NCI-H446 treated with DMSO at 0.1 percent for 48 hours (cell line): Measurements from ENCODE around the gene TXLNB.
"Not testable (repeated sequence)": the region's sequence is repeated elsewhere in the genome, so short reads cannot be mapped to it uniquely, and the experiment has no call there.

ENCODE experiments used
- DNase-seq: peaks from one replicate; lab custom pipeline; 2025; lab: John Stamatoyannopoulos, UW

TXLNB gene

DNA sequence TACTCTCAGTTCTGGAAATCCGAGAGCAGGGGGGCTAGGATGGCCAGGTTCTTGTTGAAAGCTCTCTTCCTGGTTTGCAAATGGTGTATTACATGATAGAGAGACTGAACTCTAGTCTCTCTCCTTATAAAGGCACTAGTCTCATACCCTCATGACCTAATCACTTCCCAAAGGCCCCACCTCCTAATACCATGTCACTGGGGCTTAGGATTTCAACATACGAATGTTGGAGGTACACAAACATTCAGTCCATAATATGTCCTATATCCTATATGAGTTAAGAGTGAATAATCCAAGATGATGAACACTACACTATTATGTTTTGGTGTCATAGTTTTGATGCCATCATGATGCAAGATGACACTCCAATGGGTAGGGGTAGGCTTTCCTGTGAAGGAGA lies 20.0 kb upstream of the TXLNB start:
- DNase-seq: no peak

DNA sequence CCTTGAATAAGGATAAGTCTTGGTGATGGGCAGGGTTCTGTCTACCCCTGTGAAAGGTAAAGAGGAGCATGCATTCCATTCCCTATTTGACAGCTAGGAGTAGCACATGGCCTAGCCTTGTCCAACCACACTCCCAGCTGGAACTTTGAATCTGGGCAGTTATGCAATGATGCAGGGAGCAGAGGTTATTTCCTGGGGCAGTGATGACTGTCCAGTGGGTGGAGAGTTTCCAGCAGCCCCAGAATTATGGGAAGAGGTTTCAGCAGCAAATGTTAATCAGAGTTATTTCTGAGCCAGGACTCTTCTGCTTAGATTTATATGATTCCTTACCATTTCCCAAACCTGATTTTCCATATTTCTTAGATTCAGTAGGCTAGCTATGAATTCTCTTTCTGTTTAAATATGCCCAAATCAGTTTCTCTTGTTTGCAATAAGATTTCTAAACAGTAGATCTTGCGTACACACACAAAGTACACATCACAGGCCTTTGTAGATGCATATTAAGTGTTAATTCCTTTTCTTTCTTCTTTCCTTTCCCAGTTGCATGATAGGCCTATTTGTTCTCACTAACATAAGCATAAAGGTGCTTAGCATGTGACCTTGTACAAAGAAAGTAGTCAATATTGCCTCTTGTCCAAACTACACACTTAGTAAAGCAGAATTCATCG lies 17.3 kb upstream of the TXLNB start:
- DNase-seq: no peak

DNA sequence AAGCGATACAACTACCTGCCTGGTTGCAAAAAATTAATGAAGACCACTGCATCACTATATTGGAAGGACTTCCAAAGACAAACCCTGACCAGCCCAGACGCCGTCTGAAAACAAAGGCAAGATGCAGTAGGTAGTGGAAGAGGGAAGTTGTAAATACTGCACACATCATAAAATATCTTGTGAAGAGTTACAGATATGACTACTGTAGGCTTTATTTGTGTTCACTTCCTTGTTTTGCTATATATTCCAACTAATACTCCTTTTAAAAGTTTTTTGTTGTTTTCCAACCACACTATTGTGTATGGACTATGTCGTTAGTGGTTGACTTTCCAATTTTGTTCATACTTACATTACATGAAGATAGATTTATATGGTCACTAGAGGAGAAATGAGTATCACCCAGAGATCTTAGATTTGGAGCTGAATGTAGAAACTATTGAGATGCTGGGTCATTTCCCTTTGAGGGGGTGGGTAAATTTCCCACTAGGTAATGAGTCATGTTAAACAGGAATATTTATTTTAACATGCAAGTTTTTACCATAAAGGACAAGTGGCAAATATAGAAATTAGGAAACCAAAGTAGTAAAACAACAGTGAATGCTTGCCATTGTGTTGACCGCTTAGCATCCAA lies 16.6 kb upstream of the TXLNB start:
- no peak for DNase-seq

DNA sequence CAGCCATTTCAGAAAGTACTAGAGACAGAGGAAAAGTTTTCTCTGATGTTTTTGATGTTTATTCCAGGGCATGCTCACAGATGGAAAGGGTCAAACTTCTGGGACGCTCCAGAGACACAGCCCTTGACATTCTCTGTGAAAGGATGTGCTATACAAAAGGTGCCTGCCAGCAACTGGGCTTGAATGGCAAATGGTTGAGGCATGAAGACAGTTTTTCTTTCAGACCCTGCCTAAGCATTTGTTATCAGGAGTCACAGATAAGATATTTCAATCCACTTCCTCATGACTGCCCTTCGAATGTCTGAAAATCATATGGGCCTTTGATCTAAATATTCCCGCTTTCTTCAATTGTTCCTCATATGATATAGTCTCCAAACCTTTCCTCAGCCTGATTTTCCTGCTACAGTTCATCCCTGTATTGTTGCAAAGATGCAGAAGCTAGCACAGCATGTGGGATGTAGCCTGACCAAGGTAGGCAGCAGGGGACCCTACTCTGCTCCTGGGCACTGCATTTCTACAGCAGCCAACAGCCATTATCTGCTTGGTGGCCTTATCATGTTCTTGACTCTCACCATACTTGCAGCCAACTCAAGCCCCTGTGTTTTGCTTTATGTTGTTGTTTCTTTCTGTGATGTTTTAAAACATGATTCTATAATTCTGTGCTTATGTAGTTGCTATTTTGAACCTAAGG lies 14.6 kb upstream of the TXLNB start:
- no peak for DNase-seq

DNA sequence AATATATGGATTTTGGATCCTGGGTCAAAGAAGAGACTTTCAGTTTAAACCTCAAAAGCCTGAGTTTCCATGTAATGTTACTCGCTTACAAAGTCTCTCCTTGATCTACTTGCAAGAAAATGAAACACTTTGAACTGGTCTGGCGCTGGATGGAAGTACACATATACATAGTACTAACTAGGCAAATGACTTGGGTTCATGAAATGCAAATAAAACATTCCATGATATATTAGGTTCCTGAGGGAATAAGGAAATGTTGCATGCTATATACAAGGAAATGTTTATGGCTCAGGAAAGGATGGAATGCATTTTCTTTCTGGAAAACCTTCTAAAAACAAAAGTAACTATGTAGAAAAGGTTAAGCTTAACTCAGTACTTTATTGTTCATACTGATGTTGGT lies 11.4 kb upstream of the TXLNB start:
- DNase-seq: no peak

DNA sequence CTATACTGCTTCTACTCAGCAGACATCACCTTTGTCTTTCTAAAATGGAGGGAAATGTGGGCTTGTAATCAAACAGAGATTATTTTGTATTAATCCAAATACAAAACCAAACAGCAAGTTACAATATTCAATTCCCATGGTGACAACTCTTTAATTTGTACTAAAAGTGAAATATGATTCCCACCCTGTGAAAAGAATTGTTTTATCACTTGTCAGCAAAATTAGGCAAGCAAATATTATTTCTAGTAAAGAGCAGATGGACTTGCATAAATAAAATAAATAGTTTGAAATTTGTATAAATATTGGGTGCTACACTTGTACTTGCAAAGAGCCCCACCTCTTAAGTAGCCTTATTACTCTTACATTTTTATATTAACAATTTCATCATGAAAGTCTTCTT lies 6.1 kb upstream of the TXLNB start:
- no peak for DNase-seq

DNA sequence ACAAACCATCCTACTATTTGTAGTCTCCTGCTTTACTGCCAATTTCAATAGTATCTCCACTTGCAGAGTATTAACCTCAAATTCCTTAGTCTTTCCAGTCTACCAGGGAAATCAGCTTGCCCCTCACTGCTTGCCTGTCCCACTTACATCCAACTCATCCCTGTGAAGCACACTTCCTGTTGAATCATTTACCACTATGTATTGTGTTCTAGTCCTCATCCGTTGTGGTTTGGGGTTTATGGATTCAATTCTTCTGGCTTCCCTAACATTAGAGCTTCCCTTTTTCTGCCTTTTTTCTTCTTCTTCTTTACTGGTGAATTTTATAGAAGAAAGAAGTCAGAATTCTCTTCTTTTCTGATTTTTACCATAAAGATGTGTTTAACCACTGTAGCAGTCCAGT lies 5.1 kb upstream of the TXLNB start:
- DNase-seq: no peak

DNA sequence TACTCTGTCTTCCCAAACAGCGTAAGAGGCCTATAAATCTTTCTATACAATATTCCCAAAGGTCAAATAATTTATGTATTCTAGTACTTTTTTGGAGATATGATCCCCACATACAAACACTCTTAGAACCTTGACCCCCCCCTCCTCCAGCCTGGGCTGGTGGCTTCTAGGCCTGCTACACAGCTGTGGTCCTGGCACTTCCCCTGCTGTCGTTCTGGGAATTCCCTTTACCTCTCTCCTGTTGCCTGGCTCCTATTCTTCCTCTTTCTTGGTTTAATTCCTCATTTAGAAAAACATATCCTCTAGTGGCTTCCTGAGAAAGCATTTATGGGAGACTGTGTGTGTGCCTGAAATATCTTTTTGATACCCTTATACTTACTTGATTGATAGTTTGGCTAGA lies 4.1 kb upstream of the TXLNB start:
- DNase-seq: no peak

DNA sequence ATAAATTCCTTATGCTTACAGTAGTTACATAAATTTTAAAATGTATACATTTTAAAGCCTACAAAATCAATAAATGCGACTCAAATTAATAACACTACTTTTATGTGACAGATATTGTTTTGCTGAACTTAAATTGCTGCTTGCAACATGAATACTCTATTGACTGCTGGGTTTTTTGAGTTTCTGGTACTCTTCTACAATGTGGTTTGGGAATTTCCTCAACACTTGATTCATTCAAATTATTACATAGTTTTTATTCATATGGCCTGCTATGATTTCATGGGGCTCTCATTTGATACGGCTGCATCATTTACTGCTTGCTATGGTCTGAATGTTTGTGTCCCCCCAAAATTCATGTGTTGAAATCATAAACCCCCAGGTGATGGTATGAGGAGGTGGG lies 2.3 kb upstream of the TXLNB start:
- no peak for DNase-seq

DNA sequence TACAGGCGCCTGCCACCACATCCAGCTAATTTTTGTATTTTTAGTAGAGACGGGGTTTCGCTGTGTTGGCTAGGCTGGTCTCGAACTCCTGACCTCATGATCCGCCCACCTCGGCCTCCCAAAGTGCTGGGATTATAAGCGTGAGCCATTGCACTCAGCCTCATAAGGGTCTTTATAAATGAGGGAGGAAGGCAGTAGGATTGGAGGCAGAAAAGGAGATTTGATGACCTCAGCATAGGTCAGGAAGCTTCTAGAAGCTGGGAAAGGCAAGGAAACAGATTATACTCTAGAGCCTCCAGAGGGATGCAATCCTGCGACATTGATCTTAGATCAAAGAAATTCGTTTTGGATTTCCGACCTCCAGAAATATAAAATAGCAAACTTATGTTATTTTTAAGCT lies 1.4 kb upstream of the TXLNB start:
- DNase-seq: not testable (repeated sequence)

DNA sequence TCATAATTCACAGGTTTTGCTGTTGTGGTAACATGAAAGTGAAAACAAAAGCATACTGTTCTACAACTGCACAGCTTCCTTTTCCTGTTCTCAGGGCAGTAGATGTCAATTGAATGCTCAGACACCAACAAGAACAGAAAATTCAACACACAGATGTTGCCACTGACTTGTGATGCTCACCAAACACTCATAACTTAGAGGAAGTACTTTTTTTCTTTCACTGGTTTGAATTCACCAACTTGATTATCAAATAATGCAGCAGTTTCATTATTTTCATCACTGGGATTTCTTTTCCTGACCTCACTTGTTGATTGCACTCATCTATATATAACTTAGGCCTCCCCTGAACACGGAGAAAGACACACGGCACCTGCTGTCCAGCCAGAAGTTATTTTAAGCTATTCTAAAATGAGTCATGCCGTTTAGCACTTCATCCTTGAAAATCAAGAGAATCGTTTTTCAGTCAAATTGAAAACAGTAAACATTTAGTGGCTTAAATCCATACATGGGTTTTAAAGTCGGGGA lies 949 bp downstream of the TXLNB start:
- no peak for DNase-seq

DNA sequence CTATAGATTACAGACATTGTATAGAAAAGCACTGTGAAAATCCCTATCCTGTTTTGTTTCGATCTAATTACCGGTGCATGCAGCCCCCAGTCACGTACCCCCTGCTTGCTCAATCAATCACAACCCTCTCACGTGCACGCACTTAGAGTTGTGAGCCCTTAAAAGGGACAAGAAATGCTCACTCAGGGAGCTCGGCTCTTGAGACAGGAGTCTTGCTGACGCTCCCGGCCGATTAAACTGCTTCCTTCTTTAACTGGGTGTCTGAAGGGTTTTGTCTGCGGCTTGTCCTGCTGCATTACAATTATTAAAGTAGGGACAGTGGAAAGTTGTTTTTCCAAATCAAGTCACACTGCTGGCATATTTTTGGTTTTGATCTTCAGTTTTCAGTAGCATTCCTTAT lies 2.6 kb downstream of the TXLNB start:
- no peak for DNase-seq

DNA sequence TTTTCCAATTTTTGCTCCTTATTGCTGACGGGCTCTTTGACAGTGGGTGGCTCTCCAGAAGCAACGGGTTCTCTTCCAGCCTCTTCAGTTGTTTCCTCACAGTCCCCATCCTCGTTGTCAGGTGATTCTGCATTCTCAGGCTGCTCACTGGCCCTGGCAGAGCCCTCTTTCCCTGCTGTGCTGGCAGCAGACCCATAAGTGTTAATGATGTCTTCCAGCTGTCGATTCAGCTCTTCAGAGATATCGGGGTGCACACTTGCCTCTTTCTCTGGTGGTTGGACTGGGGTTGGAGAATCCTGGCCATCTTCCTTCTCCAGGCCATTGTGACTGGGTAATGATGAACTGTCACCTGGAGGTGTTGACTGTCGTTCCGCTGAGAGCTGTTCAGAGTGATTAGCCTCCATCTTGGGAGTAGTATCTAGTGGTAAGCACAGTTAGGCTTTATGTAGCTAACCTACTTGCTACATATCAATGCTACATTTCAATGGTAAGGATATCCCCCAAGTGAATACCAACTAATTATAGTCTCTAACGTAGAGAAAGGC lies 3.2 kb downstream of the TXLNB start:
- DNase-seq: no peak

DNA sequence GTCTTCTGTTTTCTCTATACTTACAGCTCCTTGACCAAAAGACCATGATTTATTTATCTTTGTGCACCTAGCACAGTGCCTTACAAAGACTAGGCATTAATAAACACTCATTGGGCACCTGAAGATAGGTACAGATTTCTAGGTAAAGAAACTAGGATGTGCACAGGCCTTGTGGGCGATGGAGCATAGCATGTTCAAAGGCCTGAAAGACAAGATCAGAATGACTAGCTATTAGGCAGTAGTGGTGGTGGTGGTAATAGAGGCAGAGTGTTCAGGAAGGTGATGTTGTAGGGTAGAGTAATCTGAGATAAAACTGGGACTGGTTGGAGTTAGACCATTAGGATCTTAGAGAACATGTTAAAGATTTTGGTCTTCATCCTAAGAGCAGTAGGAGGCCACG lies 3.9 kb downstream of the TXLNB start:
- no peak for DNase-seq

DNA sequence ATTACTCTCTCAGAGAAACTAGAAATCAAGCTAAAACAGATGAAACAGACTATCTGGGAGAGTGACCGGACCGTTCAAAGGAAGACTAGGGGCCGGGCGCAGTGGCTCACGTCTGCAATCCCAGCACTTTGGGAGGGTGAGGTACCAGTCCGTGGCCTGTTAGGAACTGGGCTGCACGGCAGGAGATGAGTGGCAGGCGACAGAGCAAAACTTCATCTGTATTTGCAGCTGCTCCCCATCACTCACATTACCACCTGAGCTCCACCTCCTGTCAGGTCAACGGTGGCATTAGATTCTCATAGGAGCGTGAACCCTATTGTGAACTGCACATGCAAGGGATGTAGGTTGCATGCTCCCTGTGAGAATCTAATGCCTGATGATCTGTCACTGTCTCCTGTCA lies 5.4 kb downstream of the TXLNB start:
- not testable (repeated sequence) for DNase-seq

DNA sequence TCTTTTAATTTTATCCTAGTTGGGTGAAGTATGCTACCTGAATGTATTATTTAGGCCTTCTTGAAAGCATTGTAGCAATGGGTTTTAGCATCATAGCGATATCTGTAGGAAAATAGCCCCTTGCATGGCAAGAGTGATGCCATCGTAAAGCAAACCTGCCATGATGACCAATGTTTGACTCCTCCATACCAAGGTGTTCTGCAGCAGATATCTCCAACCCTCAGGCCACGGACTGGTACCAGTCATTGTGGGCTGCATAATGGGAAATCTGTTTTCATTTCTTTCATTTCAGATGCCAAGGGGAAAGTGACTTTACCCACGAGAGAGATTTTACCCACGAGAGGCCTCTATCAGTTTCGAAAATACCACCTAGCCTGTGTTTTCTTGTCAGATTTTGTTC lies 6.2 kb downstream of the TXLNB start:
- no peak for DNase-seq

DNA sequence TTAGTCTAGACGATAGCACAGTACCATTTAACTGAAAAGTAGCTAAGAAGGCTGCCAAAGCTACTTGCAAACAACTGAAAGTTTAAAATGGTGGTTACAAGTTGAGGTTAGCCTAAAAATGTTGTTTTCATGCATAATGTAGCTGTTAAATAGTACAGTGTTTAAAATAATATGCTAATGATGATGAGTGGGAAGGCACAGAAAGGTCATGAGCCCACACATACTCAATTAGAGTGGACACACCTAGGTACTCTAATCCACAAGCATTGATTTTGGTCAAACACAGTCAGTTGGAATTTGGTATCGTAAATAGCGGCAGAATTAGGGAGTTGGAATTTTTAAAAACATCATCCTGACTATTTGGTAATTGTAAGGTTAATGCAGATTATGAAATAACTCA lies 7.0 kb downstream of the TXLNB start:
- no peak for DNase-seq

DNA sequence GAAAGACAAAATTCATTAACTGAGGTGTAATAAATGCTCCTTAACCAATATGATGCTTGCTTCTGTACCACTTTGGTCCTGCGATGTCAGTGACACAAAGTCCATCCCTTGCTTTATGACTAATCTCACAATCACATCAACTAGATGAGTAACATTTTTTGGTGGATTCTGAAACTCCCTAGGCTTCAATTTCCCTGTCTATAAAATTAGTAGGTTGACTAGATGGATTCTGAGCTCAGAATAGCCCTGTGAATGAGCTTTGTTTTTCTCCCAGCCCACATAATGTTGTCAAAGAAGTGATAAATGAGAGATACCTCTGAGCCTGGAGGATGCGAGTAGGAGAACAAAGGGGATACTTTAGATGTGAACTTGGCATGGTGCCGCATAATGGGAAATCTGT lies 9.1 kb downstream of the TXLNB start:
- no peak for DNase-seq

DNA sequence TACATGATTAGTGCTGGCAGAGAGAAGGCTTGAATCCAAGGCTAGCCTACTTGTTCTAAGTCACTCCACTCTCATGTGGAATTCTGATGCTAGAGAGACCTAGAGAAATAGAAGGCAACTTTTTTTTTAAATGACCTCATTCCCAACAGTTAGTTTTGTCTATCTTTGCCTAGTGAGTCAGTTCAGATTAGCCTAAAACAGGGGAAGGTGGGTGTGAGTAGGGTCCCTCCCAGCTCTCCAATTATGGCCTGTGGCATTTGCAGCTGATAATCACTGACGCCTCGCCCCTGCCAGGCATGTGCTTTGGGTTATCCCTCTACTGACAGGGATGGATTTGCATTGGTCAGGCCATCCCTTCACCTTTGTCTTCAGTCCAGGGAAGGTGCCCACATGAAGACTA lies 13.6 kb downstream of the TXLNB start:
- no peak for DNase-seq

DNA sequence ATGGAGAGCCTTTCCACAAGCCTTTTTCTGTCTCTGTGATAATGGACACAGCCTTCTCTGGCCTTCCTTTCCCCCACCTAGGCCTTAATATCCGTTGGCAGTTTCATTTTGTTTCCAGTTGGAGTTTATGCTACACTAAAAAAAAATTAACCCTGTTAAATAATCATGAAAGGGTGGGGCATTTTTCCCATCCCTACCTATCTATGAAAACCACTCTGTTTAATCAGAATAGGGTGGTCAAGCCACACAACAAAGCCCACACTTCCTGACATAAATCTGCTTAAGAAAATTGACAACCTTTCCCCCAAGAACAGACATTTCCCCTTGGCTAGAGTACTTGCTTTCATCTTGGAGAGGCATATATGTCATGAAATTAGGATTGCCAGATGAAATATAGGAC lies 14.2 kb downstream of the TXLNB start:
- no peak for DNase-seq

DNA sequence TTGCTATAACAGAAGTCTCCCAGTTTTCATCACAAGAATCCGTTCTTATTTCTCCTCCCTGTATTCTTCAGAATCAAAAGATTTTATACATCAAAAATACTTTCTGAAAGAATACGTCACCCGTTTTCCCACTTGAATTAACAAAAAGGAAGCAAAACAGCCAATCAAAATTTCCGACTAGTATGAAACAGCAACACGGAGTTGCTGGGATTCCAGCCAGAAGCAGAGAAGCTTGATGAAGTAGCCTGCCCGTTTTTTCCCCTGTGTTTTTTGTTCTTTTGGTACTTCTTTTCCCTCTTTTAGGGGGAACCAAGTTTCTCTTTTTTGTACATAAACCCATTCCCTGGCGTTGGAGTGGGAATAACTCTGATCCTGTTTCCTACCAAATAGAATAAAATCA lies 14.6 kb downstream of the TXLNB start:
- DNase-seq: no peak

DNA sequence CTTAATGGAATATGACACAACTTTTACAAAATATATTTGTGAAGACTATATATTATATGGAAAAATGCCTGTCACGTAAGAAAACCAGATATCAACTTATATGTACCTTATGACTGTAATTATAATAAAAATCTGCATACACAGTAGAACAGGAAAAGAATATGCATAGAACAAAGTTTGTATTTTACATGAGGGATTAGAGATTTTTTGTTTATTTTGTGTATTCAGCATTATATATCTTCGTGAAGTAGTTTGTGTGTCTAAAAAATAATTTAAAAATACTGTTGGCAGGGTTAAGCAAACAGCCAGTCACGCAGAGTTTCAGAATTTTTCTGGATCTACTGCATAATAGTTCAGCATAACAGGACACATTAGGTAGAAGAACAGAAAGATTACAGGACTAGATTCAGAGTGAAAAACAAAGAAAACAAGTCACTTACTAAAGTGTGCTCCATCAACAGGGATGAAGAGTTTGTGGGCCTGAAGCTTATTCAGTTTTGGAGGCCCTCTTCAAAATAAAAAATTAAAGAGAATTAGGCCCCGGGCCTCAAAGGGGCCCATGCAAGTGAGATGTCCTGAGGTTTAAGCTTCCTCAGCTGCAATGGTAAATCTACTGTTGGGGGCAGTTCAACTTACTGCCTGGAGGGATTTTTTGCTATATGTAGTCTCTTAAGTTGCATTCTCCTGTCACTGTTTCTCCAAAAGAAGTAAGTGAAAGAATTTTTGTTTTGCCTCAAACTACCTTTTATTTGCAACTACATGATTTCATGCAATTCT lies 16.3 kb downstream of the TXLNB start:
- DNase-seq: no peak
